ENCODE data around the gene SYMPK. TPM values are rescaled to one million over a fixed set of nuclear protein-coding genes. Genes with fewer than 3 reads are reported as not detected.
"Not testable (repeated sequence)": the region's sequence is repeated elsewhere in the genome, so short reads cannot be mapped to it uniquely, and the experiment has no call there.

The SYMPK gene
- total RNA-seq, 1 donor from 2014 or later: 70.6 TPM

DNA sequence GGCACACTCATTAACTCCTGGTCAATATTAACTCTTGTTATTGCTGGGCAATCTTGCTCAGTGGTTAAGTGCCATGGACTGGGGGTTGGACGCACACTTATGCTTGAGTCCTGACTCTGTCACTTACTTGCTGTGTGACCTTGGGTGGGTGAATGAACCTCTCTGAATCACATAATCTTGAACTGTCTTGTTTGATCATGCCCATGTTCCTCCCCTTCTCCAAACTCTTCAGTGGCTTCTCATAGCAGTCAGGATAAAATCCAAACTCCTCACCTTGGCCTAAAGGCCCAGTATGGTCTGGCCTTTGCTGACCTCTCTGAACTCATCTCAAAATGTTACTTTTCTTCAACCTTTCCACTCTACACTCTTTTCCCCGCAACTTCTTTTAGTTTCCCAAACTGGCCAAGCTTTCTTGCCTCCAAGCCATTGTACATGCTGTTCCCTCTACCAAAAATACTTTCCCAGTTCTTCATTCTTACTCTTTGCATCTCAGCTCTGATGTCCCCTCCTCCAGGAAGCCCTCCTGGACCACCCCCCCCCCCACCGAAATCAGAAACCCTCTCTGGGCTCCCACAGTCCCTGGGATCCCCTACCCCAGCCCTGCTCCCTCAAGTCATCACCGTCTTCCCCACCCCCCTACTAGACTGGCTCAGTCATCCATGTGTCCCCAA, 37.1 kb upstream of the SYMPK start:
- TF ChIP-seq, protein P1, sequence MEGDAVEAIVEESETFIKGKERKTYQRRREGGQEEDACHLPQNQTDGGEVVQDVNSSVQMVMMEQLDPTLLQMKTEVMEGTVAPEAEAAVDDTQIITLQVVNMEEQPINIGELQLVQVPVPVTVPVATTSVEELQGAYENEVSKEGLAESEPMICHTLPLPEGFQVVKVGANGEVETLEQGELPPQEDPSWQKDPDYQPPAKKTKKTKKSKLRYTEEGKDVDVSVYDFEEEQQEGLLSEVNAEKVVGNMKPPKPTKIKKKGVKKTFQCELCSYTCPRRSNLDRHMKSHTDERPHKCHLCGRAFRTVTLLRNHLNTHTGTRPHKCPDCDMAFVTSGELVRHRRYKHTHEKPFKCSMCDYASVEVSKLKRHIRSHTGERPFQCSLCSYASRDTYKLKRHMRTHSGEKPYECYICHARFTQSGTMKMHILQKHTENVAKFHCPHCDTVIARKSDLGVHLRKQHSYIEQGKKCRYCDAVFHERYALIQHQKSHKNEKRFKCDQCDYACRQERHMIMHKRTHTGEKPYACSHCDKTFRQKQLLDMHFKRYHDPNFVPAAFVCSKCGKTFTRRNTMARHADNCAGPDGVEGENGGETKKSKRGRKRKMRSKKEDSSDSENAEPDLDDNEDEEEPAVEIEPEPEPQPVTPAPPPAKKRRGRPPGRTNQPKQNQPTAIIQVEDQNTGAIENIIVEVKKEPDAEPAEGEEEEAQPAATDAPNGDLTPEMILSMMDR (IDR thresholded peaks at IDR 0.05): no peak
- Histone ChIP-seq H3K27me3 (no peaks in the 10 kb centered on the region), H3K27ac (no peak overlapping the region), H3K9me3 (no peaks in the 10 kb centered on the region), H3K36me3 (peaks cover 30% of the 10 kb centered on the region), H3K4me3 (no peak overlapping the region), H3K4me1 (peaks cover 8% of the 10 kb centered on the region)
- no peak for ATAC-seq
- DNase-seq: no peak
- intact Hi-C loops (cut with DNase I): no loop called here

DNA sequence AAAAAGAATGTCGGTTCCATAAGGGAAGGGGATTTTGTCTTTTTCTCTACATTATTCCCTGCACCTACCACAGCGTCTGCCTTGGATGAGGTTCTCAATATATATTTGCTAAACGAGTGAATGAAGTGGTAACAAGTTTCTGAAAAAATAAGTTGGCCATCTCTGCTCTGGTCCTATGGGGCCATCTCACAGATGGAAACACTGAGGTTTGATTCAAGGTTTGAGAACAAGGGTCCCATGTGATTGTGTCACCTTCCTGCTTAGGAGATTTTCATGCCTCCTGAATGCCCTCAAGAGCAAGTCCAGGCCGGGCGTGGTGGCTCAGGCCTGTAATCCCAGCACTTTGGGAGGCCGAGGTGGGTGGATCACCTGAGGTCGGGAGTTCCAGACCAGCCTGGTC, 36.3 kb upstream of the SYMPK start:
- H3K27ac ChIP-seq: no peak overlapping the region
- intact Hi-C loops (cut with DNase I): no loop called here
- ATAC-seq: no peak

DNA sequence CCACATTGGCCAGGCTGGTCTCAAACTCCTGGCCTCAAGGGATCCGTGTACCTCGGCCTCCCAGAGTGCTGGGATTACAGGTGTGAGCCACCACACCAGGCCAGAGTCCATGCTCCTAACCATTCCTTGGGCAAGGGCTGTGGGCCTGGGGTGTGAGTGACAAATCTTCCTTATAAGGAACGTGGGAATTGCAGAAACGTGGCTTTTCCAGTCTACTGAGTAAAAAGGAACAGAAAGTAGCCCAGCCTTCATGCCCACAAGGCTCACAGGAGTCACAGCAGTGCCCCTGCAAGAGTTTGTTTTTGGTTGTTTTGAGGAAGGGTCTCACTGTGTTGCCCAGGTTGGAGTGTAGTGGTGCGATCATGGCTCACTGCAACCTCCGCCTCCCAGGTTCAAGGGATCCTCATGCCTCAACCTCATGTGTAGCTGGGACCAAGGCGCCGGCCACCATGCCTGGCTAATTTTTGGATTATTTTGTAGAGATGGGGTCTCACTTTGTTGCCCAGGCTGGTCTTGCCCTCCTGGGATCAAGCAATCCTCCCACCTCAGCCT, 34.4 kb upstream of the SYMPK start:
- DNase-seq (no peak), ATAC-seq (no peak)
- Histone ChIP-seq H3K27ac (no peak overlapping the region), H3K9me3 (no peaks in the 10 kb centered on the region), H3K36me3 (peaks cover 34% of the 10 kb centered on the region), H3K4me3 (no peak overlapping the region), H3K4me1 (peaks cover 8% of the 10 kb centered on the region), H3K27me3 (no peaks in the 10 kb centered on the region)
- intact Hi-C loops (cut with DNase I): no loop called here
- TF ChIP-seq, protein P1 (IDR thresholded peaks at IDR 0.05): no peak

More for the DNA sequence above, 36.3 kb upstream of the SYMPK start:
- DNase-seq: no peak
- no peaks in the 10 kb centered on the region for H3K9me3 ChIP-seq
- no peaks in the 10 kb centered on the region for H3K27me3 ChIP-seq
- H3K4me3 ChIP-seq: no peak overlapping the region
- peaks cover 8% of the 10 kb centered on the region for H3K4me1 ChIP-seq
- peaks cover 34% of the 10 kb centered on the region for H3K36me3 ChIP-seq
- TF ChIP-seq, protein P1 (IDR thresholded peaks at IDR 0.05): no peak

DNA sequence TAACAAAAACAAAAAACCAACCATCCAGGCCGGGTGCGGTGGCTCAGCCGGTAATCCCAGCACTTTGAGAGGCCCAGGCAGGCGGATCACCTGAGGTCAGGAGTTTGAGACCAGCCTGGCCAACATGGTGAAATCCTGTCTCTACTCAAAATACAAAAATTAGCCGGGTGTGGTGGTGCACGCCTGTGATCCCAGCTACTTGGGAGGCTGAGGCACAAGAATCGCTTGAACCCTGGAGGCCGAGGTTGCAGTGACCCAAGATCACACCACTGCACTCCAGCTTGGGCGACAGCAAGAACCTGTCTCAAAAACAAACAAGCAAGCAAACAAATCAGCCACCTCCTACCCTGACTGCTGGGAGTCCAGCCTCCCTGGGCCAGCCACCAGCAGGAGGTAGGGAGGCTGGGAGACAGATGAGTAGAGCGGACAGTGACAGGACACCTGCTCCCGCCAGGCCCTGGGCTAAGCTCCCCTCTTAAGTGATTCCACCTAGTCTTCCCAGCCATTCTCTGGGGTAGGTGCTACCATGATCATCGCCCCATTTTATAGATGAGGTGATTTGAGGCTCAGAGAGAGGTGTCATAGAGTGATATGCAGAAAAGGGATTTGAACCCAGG, 33.1 kb upstream of the SYMPK start:
- H3K27me3 ChIP-seq; ATAC-seq; H3K4me3 ChIP-seq; H3K4me1 ChIP-seq; intact Hi-C loops (cut with DNase I); H3K9me3 ChIP-seq; H3K27ac ChIP-seq; DNase-seq: not testable (repeated sequence)
- H3K36me3 ChIP-seq: peaks cover 34% of the 10 kb centered on the region

DNA sequence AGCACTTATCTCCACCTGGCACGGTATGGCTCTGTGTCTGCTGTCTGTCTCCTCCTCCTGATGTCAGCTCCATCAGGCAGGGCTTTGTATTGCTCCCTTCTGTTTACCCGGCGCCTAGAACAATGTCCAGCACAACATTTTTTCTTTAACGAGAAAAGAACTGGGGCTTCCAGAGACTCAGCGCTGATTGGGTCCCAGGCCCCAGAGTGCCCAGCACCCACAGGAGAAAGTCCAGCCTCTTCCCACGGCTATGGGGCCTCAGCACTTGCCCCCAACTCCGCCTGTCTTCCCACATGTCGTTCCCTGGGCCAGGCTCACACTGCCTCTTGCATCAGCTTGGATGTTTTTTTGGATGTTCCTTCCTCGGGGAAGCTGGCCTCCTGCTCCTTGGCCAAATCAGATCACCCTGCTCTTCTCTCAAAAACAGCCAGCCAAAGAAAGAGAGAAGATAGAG, 32.6 kb upstream of the SYMPK start:
- no peaks in the 10 kb centered on the region for H3K27me3 ChIP-seq
- ATAC-seq: no peak
- intact Hi-C loops (cut with DNase I): no loop called here
- H3K9me3 ChIP-seq: no peaks in the 10 kb centered on the region
- TF ChIP-seq, protein P1 (IDR thresholded peaks at IDR 0.05): no peak
- no peak overlapping the region for H3K4me3 ChIP-seq
- H3K27ac ChIP-seq: no peak overlapping the region
- no peak for DNase-seq
- H3K4me1 ChIP-seq: no peaks in the 10 kb centered on the region
- H3K36me3 ChIP-seq: peaks cover 34% of the 10 kb centered on the region

DNA sequence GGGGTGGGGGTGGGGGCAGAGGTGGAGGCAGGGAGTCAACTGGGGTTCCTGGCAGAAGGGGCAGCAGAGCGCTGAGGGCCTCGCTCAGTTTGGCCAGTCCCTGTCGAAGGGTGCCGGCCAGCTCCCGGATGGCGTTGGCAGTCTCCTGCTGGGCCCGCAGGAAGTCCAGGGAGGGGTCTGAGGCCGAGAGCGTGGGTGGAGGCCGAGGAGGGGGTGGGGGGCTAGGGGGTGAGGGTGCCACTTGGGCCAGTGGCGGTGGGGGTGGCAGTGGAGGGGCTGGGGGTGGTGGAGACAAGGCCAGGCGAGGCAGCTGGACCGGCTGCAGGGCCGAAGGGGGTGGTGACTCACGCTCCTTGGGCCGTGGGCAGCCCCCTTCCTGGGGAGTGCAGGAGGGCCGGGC, 27.9 kb upstream of the SYMPK start:
- peaks cover 4% of the 10 kb centered on the region for H3K4me1 ChIP-seq
- TF ChIP-seq, protein P1 (IDR thresholded peaks at IDR 0.05): no peak
- H3K9me3 ChIP-seq: no peaks in the 10 kb centered on the region
- intact Hi-C loops (cut with DNase I): no loop called here
- ATAC-seq: no peak
- no peak overlapping the region for H3K27ac ChIP-seq
- DNase-seq: no peak
- no peaks in the 10 kb centered on the region for H3K27me3 ChIP-seq
- no peak overlapping the region for H3K4me3 ChIP-seq
- H3K36me3 ChIP-seq: peaks cover 6% of the 10 kb centered on the region

All from upper lobe of right lung (tissue), 1 donor.